ENCODE data around the gene MYZAP. TPM values are rescaled to one million over a fixed set of nuclear protein-coding genes. Genes with fewer than 3 reads are reported as not detected.

MYZAP gene
- total and polyA plus RNA-seq, 2 of the 13 experiments (the other 11 are each of a cell fraction or from before 2014, with no cell fraction given), result not detected

DNA sequence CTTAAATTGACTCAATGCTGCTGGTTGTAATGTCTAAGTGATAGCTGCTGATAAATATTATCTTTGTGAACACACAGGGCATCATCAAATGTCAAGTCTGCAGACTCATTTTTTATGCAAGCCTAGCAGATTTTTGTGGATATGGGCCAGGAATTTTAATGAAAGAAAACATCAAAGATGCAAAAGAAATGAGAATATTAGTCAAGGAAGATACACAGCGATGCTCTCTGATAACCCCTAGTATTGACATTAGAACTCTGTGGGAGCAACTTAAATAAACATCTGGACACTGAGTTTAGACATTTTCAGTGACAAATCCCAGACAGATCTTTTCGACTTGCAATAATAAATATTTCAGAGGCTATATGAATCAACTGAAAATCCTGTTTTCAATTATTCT lies 143.2 kb downstream of the MYZAP start (continued):
- TF ChIP-seq, protein P1, sequence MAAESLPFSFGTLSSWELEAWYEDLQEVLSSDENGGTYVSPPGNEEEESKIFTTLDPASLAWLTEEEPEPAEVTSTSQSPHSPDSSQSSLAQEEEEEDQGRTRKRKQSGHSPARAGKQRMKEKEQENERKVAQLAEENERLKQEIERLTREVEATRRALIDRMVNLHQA (CRISPR knock-in tag; IDR thresholded peaks at IDR 0.05), result no peak
- no peak for TF ChIP-seq AFF4 (CRISPR knock-in tag; IDR thresholded peaks at IDR 0.05)

Other genes with a start within 250 kb of the MYZAP start
- 15.6 and 16.2 TPM in 2 replicates for gene CGNL1, start 215.4 kb upstream of the MYZAP start, total RNA-seq (2016; rRNA removed; fragmentation: Illumina TruSeq; extraction: Trizol)
- 5.6 and 6.2 TPM in 2 replicates for gene CGNL1, start 215.4 kb upstream of the MYZAP start, polyA plus RNA-seq (2011; rRNA removed)
- 48.5 and 61.8 TPM in 2 replicates for gene POLR2M, start 114.8 kb downstream of the MYZAP start, total RNA-seq (2016; rRNA removed; fragmentation: Illumina TruSeq; extraction: Trizol)
- gene POLR2M, start 114.8 kb downstream of the MYZAP start, polyA plus RNA-seq (2011; rRNA removed), result 24.4 and 25.9 TPM in 2 replicates